Endothelial cell of umbilical vein (primary cell): ENCODE data around the gene PANK2. TPM values are rescaled to one million over a fixed set of nuclear protein-coding genes. Genes with fewer than 3 reads are reported as not detected.
"Not testable (repeated sequence)": the region's sequence is repeated elsewhere in the genome, so short reads cannot be mapped to it uniquely, and the experiment has no call there.

Source experiments
- Bru-seq: library from RNA; stranded (reverse); fragments of 400-500 nt; gene quantifications from one replicate; lab custom pipeline; 2021; lab: Mats Ljungman, UMichigan
- BruChase-seq, 2 experiments: library from RNA; stranded (reverse); fragments of 400-500 nt; gene quantifications; one replicate each; lab custom pipeline; 2021; lab: Mats Ljungman, UMichigan
- BruUV-seq: library from RNA; stranded (reverse); fragments of 400-500 nt; replicated peaks from 2 replicates; lab custom pipeline; 2021; lab: Mats Ljungman, UMichigan
- CTCF ChIA-PET: fragments of 300-600, 350-600 bp; sonication (Branson Sonifier 250); formaldehyde crosslinking; loops from one replicate; lab custom pipeline; 2021; ENCODE audit warnings: antibody characterized with exemption, inconsistent platforms; lab: Charles Lee
- POLR2A ChIA-PET: fragments of 300-600, 350-600 bp; sonication (Branson Sonifier 250); formaldehyde crosslinking; loops from one replicate; lab custom pipeline; 2021; ENCODE audit warnings: antibody characterized with exemption, inconsistent platforms; lab: Charles Lee
- DNase-seq: peaks from one replicate; pipeline ENCODE4 v3.0.0-alpha.2; 2011; ENCODE audit warnings: low read depth, low spot score
- FAIRE-seq: peaks from 2 replicates; lab custom pipeline; 2011; peaks lifted over from hg19 to GRCh38; lab: Jason Lieb, UNC
- H2AFZ ChIP-seq: 2 replicates; pipeline ENCODE4 v1.6.0; 2012; ENCODE audit warnings: low read depth, low read length, control low read depth, inconsistent platforms
- H3K27ac ChIP-seq: 2 replicates; pipeline ENCODE4 v1.5.1; 2011; ENCODE audit warnings: low read depth, mild to moderate bottlenecking, control low read depth, low read length, moderate library complexity; ENCODE audit not compliant: insufficient read depth
- H3K27me3 ChIP-seq, 2 experiments: 2 replicates each; pipeline versions ENCODE4 v1.6.0 to v1.6.1; 2011; ENCODE audit warnings: low read length in 2 of 2, mixed read lengths in 1 of 2; ENCODE audit not compliant: control insufficient read depth in 2 of 2, insufficient read depth in 2 of 2
- H3K36me3 ChIP-seq, 2 experiments: 2 replicates in 1 of 2; 3 replicates in 1 of 2; pipeline ENCODE4 v1.5.1; 2011; ENCODE audit warnings: low read length in 2 of 2, mild to moderate bottlenecking in 1 of 2, moderate library complexity in 1 of 2; ENCODE audit not compliant: control insufficient read depth in 2 of 2, insufficient read depth in 2 of 2; ENCODE audit errors: extremely low read depth in 1 of 2
- H3K4me1 ChIP-seq: 3 replicates; pipeline ENCODE4 v1.5.1; 2011; ENCODE audit warnings: mild to moderate bottlenecking, low read length; ENCODE audit not compliant: control insufficient read depth, insufficient read depth; ENCODE audit errors: extremely low read depth
- H3K4me2 ChIP-seq: 2 replicates; pipeline ENCODE4 v1.6.1; 2011; ENCODE audit warnings: low read length, control low read depth, mixed read lengths; ENCODE audit not compliant: insufficient read depth
- H3K4me3 ChIP-seq, 3 experiments: fragments of 200-600 bp in 1 of 3; sonication (generic), shearing (Covaris generic) in 1 of 3; replicated peaks in 1 of 3; 2 replicates each; pipeline ENCODE4 v1.5.1; 2011 to 2016; ENCODE audit warnings: control low read depth in 3 of 3, low read length in 3 of 3, mild to moderate bottlenecking in 2 of 3, inconsistent platforms in 1 of 3, low read depth in 1 of 3, moderate library complexity in 1 of 3; ENCODE audit not compliant: insufficient read depth in 1 of 3
- H3K79me2 ChIP-seq: 2 replicates; pipeline ENCODE4 v1.6.0; 2012; ENCODE audit warnings: low read length, inconsistent platforms; ENCODE audit not compliant: control insufficient read depth, insufficient read depth
- H3K9ac ChIP-seq: replicated peaks from 2 replicates; pipeline ENCODE3; 2011; ENCODE audit warnings: low read length, control low read depth; ENCODE audit not compliant: insufficient read depth; ENCODE audit errors: extremely low read depth
- H3K9me1 ChIP-seq: replicated peaks from 3 replicates; pipeline ENCODE4 v1.6.0; 2011; ENCODE audit warnings: mild to moderate bottlenecking, low read length; ENCODE audit not compliant: control insufficient read depth, insufficient read depth; ENCODE audit errors: extremely low read depth
- H3K9me3 ChIP-seq: replicated peaks from 2 replicates; pipeline ENCODE4 v1.5.1; 2012; ENCODE audit warnings: low read length, inconsistent platforms; ENCODE audit not compliant: control insufficient read depth, insufficient read depth
- H4K20me1 ChIP-seq: replicated peaks from 2 replicates; pipeline ENCODE3; 2011; ENCODE audit warnings: mild to moderate bottlenecking, low read length; ENCODE audit not compliant: control insufficient read depth, insufficient read depth; ENCODE audit errors: extremely low read depth
- CTCF ChIP-seq, 2 donors: IDR thresholded peaks; 1 replicate in 1 of 2; 2 replicates in 1 of 2; pipeline ENCODE4 v1.5.1; 2011; ENCODE audit warnings: low read length in 2 of 2, mild to moderate bottlenecking in 2 of 2, moderate library complexity in 2 of 2, control low read depth in 1 of 2, inconsistent platforms in 1 of 2, low read depth in 1 of 2; ENCODE audit not compliant: insufficient read depth in 1 of 2; ENCODE audit errors: extremely low read depth in 1 of 2
- EZH2 ChIP-seq: IDR thresholded peaks from 2 replicates; pipeline ENCODE4 v1.6.1; 2012; ENCODE audit warnings: borderline replicate concordance, low read depth, mild to moderate bottlenecking, moderate library complexity, low read length, inconsistent platforms; ENCODE audit not compliant: severe bottlenecking
- FOS ChIP-seq: IDR thresholded peaks from 2 replicates; pipeline ENCODE4 v1.6.1; 2011; ENCODE audit warnings: mild to moderate bottlenecking, low read length, moderate library complexity, borderline replicate concordance; ENCODE audit not compliant: insufficient read depth
- GATA2 ChIP-seq: IDR thresholded peaks from 2 replicates; pipeline ENCODE4 v1.7.0; 2011; ENCODE audit warnings: low read depth, mild to moderate bottlenecking, moderate library complexity, mixed read lengths, low read length; ENCODE audit not compliant: insufficient read length, insufficient read depth
- JUN ChIP-seq: IDR thresholded peaks from 2 replicates; pipeline ENCODE4 v1.6.1; 2011; ENCODE audit warnings: borderline replicate concordance, low read depth; ENCODE audit not compliant: insufficient read length, insufficient read depth
- MAX ChIP-seq: IDR thresholded peaks from 2 replicates; pipeline ENCODE4 v1.6.1; 2011; ENCODE audit not compliant: insufficient read depth, insufficient read length
- MYC ChIP-seq: IDR thresholded peaks from one replicate; pipeline ENCODE4 v1.6.1; 2011; ENCODE audit warnings: mild to moderate bottlenecking, low read depth, low read length
- POLR2A ChIP-seq: IDR thresholded peaks from 2 replicates; pipeline ENCODE4 v1.6.1; 2012; ENCODE audit warnings: low read depth, mild to moderate bottlenecking, control low read depth, low read length
- POLR2AphosphoS5 ChIP-seq: IDR thresholded peaks from 2 replicates; pipeline ENCODE4 v1.6.1; 2012; ENCODE audit warnings: low read depth, mild to moderate bottlenecking, control low read depth, low read length, moderate library complexity; ENCODE audit not compliant: insufficient read depth
- dilution Hi-C: fragments of 300-500 bp; cut with MboI; formaldehyde crosslinking; loops from one replicate; pipeline ENCODE4 v1.15.0; 2019; ENCODE audit warnings: low sequenced_read_pairs; ENCODE audit not compliant: extremely low pct_ligation_motif_present
- intact Hi-C: fragments of 100-400 bp; cut with micrococcal nuclease; formaldehyde crosslinking; loops from one replicate; pipeline ENCODE4 v1.10.0; 2022
- long read RNA-seq: library from polyadenylated mRNA; stranded (forward); transcript quantifications from one replicate; pipeline ENCODE4 v2.0.0, GENCODE V29; 2021
- polyA minus RNA-seq, 3 experiments: library from RNA; depleted of rRNA, polyadenylated mRNA; stranded (reverse); fragments of >200 nt; gene quantifications; 1 replicate in 1 of 3; 2 replicates in 2 of 3; pipeline ENCODE4 v1.2.3, GENCODE V29; 2011
- polyA plus RNA-seq, 4 experiments: library from polyadenylated mRNA; depleted of rRNA in 3 of 4; stranded (reverse) in 3 of 4; unstranded in 1 of 4; fragments of >200 nt; gene quantifications; 2 replicates each; pipeline versions ENCODE4 v1.2.1 to v1.2.3, GENCODE V29; 2011 to 2012; ENCODE audit warnings: missing spikeins in 1 of 4
- total RNA-seq: library from RNA; stranded (reverse); gene quantifications from 2 replicates; pipeline ENCODE4 v1.2.3, GENCODE V29; 2021

The PANK2 gene
- total RNA-seq = 54.3 and 55.3 TPM in 2 replicates
- 18.4 and 18.9 TPM in 2 replicates for polyA plus RNA-seq
- 24.2 and 26.3 TPM in 2 replicates for polyA plus RNA-seq (2011; cell fraction: cytosol; rRNA removed)
- polyA plus RNA-seq (2011; cell fraction: nucleus; rRNA removed) = 70.6 and 73.3 TPM in 2 replicates
- polyA plus RNA-seq (2012) = 35.0 and 44.3 TPM in 2 replicates
- polyA minus RNA-seq = 36.8 and 38.7 TPM in 2 replicates
- 13.3 TPM for polyA minus RNA-seq (2011; cell fraction: cytosol; rRNA and poly(A)+ RNA removed)
- polyA minus RNA-seq (2011; cell fraction: nucleus; rRNA and poly(A)+ RNA removed) = 39.5 and 48.6 TPM in 2 replicates
- percentile 97 among the genes with signal in this experiment for Bru-seq, nascent RNA
- percentile 94 among the genes with signal in this experiment for BruChase-seq, experiment 1, labeled RNA remaining after a 6-hour chase
- BruChase-seq, experiment 2, labeled RNA remaining after a 2-hour chase = percentile 96 among the genes with signal in this experiment
- long read RNA-seq, full-length matches to known transcripts = 101 of 142 reads
- long read RNA-seq, partial matches to known transcripts = 27 of 142 reads
- long read RNA-seq, other reads (novel, unspliced or antisense) = 14 of 142 reads

- Histone ChIP-seq H3K4me1 (peaks cover 40% of the 10 kb centered on the region), H3K4me2 (peak within 1 kb of the TSS; percentile 99), H3K4me3 (peak within 1 kb of the TSS; percentile 87 to 100 (median 99)), H3K9me3 (no peaks in the 10 kb centered on the region), H2AFZ (peak within 1 kb of the TSS; percentile 22), H3K27me3 (no peaks in the 10 kb centered on the region), H3K79me2 (peaks cover 57% of the 10 kb centered on the region), H3K27ac (peak within 1 kb of the TSS; percentile 93), H4K20me1 (peaks cover 16% of the 10 kb centered on the region), H3K9me1 (no peaks in the 10 kb centered on the region), H3K9ac (peak within 1 kb of the TSS; percentile 98), H3K36me3 (peaks cover 0 to 2% of the 10 kb centered on the region in 2 experiments)
- BruUV-seq = TSS peak; percentile 51
- dilution Hi-C loops = no loop called here
- intact Hi-C loops = loop anchor here (1.0 to 2.0 kb wide), 3 partner anchors 68 to 196 kb away; partner anchors contain the start of gene AP5S1
- peak; percentile 98 for FAIRE-seq
- peak; percentile 99 for DNase-seq
- POLR2A ChIA-PET = no interaction called here
- CTCF ChIA-PET = interaction anchor here (0.9 to 1.4 kb wide), 4 partner anchors 102 to 196 kb away, joined by 3 to 8 read pairs (median 5); partner anchors contain the start of gene CENPB
- TF ChIP-seq JUN = no peak
- TF ChIP-seq GATA2 = no peak
- TF ChIP-seq POLR2A = peak; percentile 92
- peak; percentile 93 for TF ChIP-seq POLR2AphosphoS5
- TF ChIP-seq EZH2 = no peak
- TF ChIP-seq MYC = peak; percentile 54
- TF ChIP-seq FOS = no peak
- no peak for TF ChIP-seq MAX
- peak; percentile 28 to 46 for TF ChIP-seq CTCF (IDR thresholded peaks at IDR 0.05; ENCODE audit: extremely low read depth in 1 of 2, insufficient read depth in 1 of 2, low read depth in 1 of 2, low read length in 2 of 2)
These were observed at the start of gene PANK2 for GRCh38 chr20:3888622-3889488. Gene PANK2, plus strand, starts transcription at chr20:3889387.

- H3K79me2 ChIP-seq, H3K27me3 ChIP-seq, H4K20me1 ChIP-seq, H3K9me3 ChIP-seq, BruUV-seq, DNase-seq, intact Hi-C loops, POLR2A ChIA-PET, H3K9me1 ChIP-seq, H2AFZ ChIP-seq, dilution Hi-C loops, H3K4me1 ChIP-seq, H3K36me3 ChIP-seq, FAIRE-seq, H3K4me3 ChIP-seq, H3K9ac ChIP-seq, H3K4me2 ChIP-seq, H3K27ac ChIP-seq: not testable (repeated sequence)
- CTCF ChIA-PET = interaction anchor here (0.8 to 3.0 kb wide), 3 partner anchors 15 to 232 kb away, joined by 3 to 10 read pairs (median 5); no protein-coding TSS in a partner anchor
These were observed 49.0 kb upstream of the PANK2 start for GRCh38 chr20:3840201-3840600.
